NCI-H2081 treated with DMSO at 0.1 percent for 48 hours (cell line): Measurements from ENCODE around the gene DDIAS.
"Not testable (repeated sequence)": the region's sequence is repeated elsewhere in the genome, so short reads cannot be mapped to it uniquely, and the experiment has no call there.

Experiments used
- DNase-seq: peaks from one replicate; lab custom pipeline; 2025; lab: John Stamatoyannopoulos, UW

The DDIAS gene

DNA sequence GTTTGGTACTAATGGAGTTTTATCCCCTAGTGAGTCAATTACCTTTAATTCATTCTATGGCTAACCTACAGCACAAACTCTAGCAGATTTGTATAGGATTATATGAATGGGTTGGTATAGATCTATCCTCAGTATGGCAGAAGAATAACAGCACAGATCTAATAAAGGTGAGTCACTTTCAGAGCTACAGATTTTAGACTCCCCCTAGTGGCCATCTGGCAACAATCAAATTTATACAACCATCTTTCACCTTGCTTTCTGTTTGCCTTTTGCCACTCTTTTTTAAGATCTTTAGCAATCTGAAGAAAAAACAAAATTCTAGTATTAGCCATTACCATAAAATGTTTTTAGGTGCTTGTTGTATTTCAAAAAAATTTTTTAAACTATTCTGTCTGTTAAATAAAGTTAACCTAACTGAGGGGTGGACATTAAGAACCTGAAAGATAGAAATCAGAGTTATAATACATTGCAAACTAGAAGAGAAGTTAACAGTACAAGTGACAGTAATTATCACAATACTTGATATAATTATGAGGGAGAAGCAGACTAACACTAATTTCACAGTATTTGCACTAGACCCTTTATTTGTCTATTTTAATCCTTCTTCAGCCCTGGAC, 25.8 kb downstream of the DDIAS start:
- peak; percentile 7 for DNase-seq

DNA sequence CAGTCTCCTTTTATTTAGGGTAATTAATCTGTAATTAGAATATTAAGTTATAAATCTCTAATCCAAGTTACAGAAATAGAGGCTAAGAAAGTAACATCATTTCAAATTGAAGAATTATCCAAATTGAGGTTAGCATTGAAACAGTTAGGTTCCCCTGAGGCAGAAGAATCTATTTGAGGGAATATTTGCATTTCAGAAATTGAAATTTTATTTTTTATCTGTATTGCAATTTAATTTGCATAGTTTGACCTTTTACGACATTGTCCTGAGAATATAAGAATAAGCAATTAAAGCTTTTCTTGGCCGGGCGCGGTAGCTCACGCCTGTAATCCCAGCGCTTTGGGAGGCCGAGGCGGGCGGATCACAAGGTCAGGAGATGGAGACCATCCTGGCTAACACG, 27.6 kb downstream of the DDIAS start:
- DNase-seq, result no peak

DNA sequence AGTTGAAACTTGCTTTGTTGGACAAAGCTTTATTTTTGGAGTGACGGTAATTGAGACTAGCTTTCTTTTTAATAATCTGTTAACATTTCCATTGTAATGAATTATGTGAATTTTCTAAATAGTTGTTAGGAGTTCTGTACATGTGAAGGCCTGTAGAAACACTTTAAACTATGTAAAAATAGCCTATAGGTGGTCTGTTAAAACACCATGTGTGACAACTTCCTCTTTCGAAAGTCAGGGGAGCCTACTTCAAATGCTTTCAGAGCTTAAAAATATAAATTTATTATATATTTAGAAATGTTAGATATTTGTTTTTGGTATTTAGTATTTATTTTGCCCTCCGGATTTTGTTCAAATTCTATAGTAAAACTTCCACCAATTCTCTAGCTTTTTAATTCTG, 28.7 kb downstream of the DDIAS start:
- no peak for DNase-seq

DNA sequence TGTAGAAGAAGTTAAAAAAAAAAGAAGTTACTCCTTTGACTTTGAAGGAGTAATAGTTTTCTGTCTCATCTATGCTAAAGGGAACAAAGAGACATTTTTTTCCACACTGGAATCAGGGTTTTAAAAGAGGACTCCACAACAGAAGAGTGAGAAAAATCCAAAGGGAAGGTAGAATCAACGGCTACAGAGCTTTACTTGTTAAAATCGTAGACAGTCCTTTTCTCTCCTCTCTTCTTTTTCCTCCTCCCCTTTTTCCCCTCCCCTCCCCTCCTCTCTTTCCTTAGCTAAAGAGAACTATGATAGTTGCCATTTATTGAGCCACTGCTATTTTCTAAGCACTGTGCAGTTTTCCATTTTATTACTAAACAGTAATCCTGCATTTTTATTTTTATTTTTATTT, 29.2 kb downstream of the DDIAS start:
- no peak for DNase-seq

DNA sequence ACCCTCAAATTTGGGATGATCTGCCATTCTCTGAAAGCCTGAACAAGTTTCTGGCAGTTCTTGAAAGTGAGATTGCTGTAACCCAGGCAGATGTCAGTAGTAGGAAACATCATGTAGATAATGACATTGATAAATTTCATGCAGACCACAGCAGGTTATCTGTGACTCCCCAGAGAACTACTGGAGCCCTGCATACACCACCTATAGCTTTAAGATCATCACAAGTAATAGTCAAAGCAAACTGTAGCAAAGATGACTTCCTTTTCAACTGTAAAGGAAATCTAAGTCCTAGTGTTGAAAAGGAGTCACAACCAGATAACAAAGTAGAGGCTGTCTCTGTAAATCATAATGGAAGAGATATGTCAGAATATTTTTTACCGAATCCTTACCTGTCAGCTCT, 31.0 kb downstream of the DDIAS start:
- no peak for DNase-seq

DNA sequence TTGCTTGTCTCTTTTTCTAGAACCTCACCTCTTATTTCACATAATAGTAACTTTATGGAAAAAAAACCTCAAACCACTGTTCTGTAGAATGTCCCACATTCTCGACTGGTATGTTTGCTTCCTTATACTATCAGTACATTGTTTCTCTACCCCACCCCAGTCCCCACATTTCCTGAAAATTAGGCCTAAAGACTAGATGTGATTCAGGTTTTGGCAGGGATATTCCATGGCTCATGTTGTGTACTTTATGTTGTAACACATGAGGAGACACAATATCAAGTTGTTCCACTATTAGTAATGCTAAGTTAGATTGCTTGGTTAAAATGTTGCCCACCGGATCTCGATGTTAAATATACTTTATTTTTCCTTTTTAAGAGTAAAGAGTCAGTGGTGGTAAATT, 34.7 kb downstream of the DDIAS start:
- DNase-seq, result no peak

DNA sequence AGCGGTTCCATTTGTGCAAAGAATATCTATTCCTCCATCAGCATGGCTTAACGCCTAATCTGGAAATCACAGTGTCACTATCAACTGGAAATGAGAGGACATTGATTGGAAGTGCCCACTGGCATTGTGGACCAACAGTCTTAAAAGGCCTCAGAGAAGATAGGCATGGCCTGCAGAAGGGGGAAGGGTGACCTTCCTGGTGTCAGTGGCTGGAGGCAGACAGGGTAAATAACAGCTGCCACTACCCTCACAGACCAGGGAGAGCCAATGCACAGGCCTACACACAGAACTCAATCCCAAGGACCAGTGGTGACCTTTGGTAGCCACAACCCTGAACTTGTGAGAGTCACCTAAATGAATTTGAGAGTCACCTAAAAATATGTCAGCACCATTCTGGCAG, 36.0 kb downstream of the DDIAS start:
- DNase-seq, result no peak

DNA sequence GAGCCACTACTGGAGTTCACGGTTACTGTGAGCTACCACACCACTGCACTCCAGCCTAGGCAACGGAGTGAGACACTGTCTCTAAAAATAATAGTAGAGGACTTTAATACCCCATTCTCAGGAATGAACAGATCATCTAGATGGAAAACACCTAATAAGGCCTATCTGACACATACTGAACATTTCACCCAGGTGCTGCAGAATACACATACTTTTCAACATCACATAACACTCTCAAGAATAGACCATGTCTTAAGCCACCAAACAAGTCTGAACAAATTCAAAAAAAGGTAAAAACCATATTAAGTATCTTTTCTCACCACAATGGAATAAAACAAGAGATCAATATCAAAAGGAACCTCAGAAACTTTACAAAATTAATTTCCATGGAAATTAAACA, 37.9 kb downstream of the DDIAS start:
- no peak for DNase-seq

DNA sequence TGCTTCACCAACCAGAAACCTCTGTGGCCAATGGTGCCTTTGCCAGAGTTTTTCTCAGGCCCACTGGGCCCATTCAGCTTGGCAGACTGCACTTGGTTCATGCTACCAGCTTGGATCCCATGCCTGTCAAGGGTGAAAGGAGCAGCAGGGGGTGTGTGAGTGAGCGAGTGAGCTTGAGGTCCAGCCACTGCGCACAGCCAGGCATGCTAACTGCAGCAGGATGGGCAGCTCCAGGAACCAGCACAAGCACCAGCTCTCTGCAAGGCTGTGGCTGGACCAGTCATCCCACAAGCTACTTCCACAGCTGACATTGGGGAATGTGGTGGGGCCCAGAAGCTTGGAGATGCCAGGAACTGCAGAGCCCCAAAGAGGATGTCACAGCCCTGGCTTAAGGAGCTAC, 40.8 kb downstream of the DDIAS start:
- no peak for DNase-seq

DNA sequence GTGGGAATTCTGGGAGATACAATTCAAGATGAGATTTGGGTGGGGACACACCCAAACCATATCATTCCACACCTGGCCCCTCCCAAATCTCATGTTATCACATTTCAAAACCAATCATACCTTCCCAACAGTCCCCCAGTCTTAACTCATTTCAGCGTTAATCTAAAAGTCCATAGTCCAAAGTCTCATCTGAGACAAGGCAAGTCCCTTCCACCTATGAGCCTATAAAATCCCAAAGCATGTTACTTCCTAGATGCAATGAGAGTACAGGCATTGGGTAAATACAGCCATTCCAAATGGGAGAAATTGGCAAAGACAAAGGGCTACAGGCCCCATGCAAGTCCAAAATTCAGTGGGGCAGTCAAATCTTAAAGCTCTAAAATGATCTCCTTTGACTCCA, 41.9 kb downstream of the DDIAS start:
- not testable (repeated sequence) for DNase-seq

DNA sequence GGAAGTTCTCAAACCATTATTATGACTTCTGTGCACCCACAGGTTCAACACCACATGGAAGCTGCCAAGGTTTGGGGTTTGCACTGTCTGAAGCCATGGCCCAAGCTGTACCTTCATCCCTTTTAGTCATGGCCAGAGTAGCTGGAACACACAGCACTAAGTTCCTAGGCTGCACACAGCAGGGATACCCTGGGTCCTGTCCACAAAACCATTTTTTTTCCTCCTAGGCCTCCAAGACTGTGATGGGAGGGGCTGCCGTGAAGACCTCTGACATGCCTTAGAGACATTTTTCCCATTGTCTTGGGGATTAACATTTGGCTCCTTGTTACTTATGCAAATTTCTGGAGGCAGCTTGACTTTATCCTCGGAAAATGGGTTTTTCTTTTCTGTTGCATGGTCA, 42.7 kb downstream of the DDIAS start:
- DNase-seq, result no peak

DNA sequence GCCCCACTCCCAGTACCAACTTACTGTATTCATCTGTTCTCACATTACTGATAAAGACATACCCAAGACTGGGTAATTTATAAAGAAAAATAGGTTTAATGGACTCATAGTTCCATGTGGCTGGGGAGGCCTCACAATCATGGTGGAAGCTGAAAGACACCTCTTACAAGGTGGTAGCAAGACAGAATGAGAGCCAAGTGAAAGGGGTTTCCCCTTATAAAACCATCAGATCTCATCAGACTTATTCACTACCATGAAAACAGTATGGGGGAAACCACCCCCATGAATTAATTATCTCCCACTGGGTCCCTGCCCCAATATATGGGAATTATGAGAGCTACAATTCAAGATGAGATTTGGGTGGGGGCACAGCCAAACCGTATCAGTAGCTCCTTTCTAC, 43.5 kb downstream of the DDIAS start:
- not testable (repeated sequence) for DNase-seq

DNA sequence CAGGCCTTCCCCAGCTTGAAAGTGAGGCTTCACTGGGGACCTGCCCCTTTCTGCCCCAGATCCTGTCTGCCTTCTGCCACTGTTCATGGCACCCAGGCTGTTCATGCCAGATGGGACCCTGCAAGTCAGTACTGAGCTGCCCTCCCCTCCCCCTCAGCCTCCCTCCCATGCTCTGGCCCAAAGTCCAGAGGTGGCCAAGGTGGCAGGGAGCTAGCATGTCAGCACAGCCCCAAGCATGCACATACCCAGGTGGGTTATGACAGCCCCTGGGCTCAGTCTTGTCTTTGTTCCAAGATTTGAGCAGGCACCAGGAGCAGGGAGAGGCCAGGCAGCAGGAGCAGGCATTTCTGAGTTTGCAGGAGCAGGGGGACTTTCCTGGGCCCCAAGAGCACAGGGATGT, 44.1 kb downstream of the DDIAS start:
- no peak for DNase-seq

DNA sequence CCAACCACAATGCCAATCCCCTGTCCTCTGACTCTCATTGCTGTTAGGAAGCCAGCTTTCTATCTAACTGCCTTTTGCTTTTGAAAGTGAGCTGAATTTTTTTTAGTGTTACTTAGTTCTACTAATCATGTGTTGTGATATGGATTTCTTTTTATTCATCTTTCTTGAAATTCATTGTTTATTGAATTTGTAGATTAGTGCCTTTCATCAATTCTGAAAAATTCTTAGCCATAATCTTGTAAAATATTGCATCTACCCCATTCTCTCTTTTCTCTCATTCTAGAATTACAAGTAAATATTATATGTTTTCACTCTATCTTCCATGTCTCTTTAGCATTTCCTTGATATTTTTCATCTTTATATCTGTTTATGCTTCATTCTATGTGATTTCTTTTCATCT, 47.8 kb downstream of the DDIAS start:
- DNase-seq, result no peak

DNA sequence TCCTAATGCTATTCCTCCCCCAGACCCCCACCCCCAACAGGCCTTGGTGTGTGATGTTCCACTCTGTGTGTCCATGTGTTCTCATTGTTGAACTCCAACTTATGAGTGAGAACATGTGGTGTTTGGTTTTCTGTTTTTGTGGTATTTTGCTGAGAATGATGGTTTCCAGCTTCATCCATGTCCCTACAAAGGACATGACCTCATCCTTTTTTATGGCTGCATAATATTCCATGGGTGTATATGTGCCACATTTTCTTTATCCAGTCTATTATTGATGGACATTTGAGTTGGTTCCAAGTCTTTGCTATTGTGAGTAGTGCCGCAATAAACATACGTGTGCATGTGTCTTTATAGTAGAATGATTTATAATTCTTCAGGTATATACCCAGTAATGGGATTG, 49.0 kb downstream of the DDIAS start:
- not testable (repeated sequence) for DNase-seq

DNA sequence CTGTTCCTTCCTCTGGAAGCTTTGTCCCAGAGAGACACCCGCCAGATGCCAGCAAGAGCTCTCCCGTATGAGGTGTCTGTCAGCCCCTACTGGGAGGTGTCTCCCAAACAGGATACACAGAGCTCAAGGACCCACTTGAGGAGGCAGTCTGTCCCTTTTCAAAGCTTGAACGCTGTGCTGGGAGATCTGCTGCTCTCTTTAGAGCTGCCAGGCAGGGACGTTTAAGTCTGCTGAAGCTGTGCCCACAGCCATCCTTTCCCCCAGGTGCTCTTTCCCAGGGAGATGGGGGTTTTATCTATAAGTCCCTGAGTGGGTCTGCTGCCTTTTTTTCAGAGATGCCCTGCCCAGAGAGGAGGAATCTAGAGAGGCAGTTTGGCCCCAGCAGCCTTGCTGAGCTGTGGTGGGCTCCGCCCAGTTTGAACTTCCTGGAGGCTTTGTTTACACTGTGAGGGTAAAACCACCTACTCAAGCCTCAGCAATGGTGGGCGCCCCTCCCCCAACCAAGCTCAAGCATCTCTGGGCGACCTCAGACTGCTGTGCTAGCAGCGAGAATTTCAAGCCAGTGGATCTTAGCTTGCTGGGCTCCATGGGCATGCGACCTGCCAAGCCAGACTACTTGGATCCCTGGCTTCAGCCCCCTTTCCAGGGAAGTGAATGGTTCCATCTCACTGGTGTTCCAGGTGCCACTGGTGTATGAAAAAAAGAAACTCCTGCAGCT, 54.4 kb downstream of the DDIAS start:
- DNase-seq, result not testable (repeated sequence)

DNA sequence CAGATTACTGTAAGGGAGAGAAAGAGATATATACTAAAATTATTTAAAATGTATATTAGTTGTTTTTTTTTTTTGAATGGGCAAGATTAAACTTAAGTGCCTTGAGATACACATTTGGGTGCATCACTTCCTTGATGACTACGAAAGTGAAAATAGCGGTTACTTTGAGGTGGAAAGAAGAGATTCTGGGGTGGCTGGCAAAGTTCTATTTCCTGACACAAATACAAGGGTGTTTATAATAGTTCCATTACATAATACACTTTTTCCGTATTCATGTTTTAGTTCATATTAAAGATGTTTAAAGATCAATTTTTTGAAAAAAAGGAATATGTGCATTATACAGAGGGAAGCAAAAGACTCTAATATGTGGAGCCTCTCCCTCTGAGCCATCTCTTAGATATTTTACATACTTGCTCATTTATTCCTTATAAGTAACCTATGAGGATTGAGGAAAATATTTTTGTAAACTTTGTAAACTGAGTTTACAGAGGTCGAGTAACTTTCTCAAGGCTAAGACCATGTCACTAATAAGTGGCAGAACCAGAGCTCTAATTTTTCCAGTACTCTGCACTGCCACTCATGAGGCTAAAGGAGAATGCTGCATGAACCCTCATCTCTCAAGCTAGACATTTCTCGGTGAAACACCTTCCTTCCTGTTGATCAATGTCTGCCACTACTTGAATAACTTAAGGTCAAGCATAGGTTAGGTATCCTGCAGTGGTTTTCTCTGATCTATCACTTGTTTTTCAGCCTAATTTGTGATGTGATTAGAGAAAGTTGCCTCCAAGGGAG, 58.6 kb downstream of the DDIAS start:
- DNase-seq, result no peak

DNA sequence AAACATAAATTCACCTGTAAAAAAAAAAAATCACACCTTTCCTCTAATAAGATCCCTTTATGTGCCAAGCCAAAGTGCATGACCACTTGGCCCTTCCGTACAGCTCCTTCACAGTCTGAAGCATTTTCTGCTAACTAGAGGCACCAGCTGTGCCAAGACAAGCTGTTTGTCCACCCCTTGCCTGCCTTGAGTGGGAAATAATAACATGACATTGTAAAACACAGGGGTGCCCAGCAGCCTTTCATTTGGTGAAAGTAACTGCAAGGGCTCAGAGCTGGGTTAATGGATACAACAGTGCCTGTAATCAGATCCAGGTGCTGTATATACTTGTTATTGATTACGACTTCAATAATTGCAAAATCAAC, 59.2 kb downstream of the DDIAS start:
- no peak for DNase-seq

DNA sequence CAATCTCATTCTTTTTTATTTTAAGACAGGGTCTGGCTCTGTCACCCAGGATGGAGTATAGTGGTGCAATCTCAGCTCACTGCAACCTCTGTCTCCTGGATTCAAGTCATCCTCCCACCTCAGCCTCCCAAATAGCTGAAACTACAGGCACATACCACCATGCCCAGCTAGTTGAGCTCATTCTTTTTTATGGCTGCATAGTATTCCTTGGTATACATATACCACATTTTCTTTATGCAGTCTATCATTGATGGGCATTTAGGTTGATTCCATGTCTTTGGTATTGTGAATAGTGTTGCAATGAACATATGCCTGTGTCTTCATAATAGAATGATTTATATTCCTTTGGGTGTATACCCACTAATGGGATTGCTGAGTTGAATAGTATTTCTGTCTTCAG, 60.5 kb downstream of the DDIAS start:
- not testable (repeated sequence) for DNase-seq

DNA sequence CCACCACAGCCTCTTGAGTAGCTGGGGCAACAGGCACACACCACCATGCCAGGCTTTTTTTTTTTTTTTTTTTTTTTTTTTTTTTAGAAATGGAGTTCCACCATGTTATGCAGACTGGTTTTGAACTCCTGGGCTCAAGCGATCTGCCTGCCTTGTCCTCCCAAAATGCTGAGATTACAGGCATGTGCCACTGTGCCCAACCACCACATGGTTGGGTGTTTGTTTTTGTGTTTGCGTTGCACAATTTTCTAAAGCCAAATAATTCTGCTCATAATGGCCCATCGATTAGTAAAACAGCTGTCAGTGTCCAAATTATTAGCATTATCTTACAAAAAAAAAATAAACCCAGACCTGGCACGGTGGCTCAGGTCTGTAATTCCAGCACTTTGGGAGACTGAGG, 65.8 kb downstream of the DDIAS start:
- DNase-seq, result no peak

DNA sequence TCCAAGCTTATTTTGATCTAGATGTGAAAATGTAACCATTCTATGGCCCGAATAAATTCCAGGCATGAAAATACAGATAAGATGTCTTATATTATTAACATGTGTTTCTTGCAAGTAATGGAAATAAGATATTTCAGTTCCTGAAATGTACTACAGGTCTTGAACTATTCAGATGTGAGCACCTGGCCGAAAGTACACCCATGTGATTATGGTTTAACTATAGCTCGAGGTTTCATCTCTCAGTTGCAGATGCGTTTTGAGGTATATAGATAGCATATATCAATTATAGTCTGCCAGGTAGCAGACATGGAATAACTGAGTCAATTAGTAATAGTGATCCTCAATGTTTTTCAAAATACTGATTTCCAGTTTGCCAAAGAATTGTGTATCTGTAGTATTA, 68.3 kb downstream of the DDIAS start:
- no peak for DNase-seq

DNA sequence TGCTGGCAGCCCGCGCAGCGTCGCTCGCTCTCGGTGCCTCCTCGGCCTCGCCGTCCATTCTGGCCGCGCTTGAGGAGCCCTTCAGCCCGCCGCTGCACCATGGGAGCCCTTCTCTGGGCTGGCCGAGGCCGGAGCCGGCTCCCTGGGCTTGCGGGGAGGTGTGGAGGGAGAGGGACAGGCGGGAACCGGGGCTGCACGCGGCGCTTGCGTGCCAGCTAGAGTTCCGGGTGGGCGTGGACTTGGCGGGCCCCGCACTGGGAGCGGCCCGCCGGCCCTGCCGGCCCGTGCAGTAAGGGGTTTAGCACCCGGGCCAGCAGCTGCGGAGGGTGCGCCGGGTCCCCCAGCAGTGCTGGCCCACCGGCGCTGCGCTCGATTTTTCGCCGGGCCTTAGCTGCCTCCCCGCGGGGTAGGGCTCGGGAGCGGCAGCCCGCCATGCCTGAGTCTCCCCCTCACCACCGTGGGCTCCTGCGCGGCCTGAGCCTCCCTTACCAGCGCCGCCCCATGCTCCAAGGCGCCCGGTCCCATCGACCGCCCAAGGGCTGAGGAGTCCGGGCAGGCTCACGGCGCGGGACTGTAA, 69.1 kb downstream of the DDIAS start:
- not testable (repeated sequence) for DNase-seq

DNA sequence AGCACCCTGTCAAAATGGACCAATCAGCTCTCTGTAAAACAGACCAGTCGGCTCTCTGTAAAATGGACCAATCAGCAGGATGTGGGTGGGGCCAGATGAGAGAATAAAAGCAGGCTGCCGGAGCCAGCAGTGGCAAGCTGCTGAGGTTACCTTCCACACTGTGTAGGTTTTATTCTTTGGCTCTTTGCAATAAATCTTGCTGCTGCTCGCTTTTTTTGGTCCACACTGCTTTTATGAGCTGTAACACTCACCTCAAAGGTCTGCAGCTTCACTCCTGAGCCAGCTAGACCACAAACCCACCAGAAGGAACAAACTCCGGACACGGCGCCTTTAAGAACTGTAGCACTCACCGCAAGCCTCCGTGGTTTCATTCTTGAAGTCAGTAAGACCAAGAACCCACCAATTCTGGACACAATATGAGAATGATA, 70.0 kb downstream of the DDIAS start:
- DNase-seq, result not testable (repeated sequence)
